ENCODE results near the gene ARRDC3.

The ARRDC3 gene

GRCh38 chr5:91379914-91380490 is 3.1 kb downstream of the ARRDC3 start:
- H3K27me3 Mint-ChIP-seq = no peaks in the 10 kb centered on the region
- H3K4me1 Mint-ChIP-seq = peaks cover 47% of the 10 kb centered on the region

GRCh38 chr5:91379246-91379913 is 3.7 kb downstream of the ARRDC3 start:
- Mint-ChIP-seq H3K36me3 (ENCODE audit: low read depth) (peaks cover 23% of the 10 kb centered on the region), H3K4me1 (peaks cover 46% of the 10 kb centered on the region), H3K27me3 (no peaks in the 10 kb centered on the region), H3K4me3 (peak overlapping the region; percentile 92), H3K27ac (peak overlapping the region; percentile 98), H3K9me3 (no peaks in the 10 kb centered on the region)
- DNase-seq (no peak), ATAC-seq (no peak)

More at GRCh38 chr5:91379914-91380490, 3.1 kb downstream of the ARRDC3 start:
- Mint-ChIP-seq H3K4me3 (peak overlapping the region; percentile 92), H3K27ac (peak overlapping the region; percentile 98), H3K9me3 (no peaks in the 10 kb centered on the region), H3K36me3 (ENCODE audit: low read depth) (peaks cover 17% of the 10 kb centered on the region)
- peak; percentile 96 for DNase-seq
- peak; percentile 81 for ATAC-seq

- ATAC-seq (no peak), DNase-seq (no peak)
- Mint-ChIP-seq H3K9me3 (no peaks in the 10 kb centered on the region), H3K4me1 (peaks cover 41% of the 10 kb centered on the region), H3K27me3 (no peaks in the 10 kb centered on the region), H3K27ac (peak overlapping the region; percentile 98), H3K4me3 (peak overlapping the region; percentile 92), H3K36me3 (ENCODE audit: low read depth) (peaks cover 27% of the 10 kb centered on the region)
These were observed 4.3 kb downstream of the ARRDC3 start for GRCh38 chr5:91378752-91379211.

GRCh38 chr5:91374893-91375520 is 8.1 kb downstream of the ARRDC3 start:
- H3K4me3 Mint-ChIP-seq = no peak overlapping the region
- ATAC-seq = no peak
- no peaks in the 10 kb centered on the region for H3K27me3 Mint-ChIP-seq
- H3K9me3 Mint-ChIP-seq = no peaks in the 10 kb centered on the region
- peak overlapping the region; percentile 36 for H3K27ac Mint-ChIP-seq
- DNase-seq = no peak
- peaks cover 67% of the 10 kb centered on the region for H3K4me1 Mint-ChIP-seq
- H3K36me3 Mint-ChIP-seq (ENCODE audit: low read depth) = peaks cover 55% of the 10 kb centered on the region

GRCh38 chr5:91373600-91373999 is 9.5 kb downstream of the ARRDC3 start:
- DNase-seq (no peak), ATAC-seq (no peak)
- Mint-ChIP-seq H3K36me3 (ENCODE audit: low read depth) (peaks cover 62% of the 10 kb centered on the region), H3K9me3 (no peaks in the 10 kb centered on the region), H3K27ac (no peak overlapping the region), H3K4me1 (peaks cover 66% of the 10 kb centered on the region), H3K4me3 (no peak overlapping the region), H3K27me3 (no peaks in the 10 kb centered on the region)

GRCh38 chr5:91373006-91373405 is 10.1 kb downstream of the ARRDC3 start:
- ATAC-seq = no peak
- no peaks in the 10 kb centered on the region for H3K27me3 Mint-ChIP-seq
- no peak overlapping the region for H3K4me3 Mint-ChIP-seq
- H3K36me3 Mint-ChIP-seq (ENCODE audit: low read depth) = peaks cover 68% of the 10 kb centered on the region
- no peak for DNase-seq
- no peak overlapping the region for H3K27ac Mint-ChIP-seq
- no peaks in the 10 kb centered on the region for H3K9me3 Mint-ChIP-seq
- H3K4me1 Mint-ChIP-seq = peaks cover 62% of the 10 kb centered on the region

- no peak for ATAC-seq
- H3K36me3 Mint-ChIP-seq (ENCODE audit: low read depth) = peaks cover 53% of the 10 kb centered on the region
- DNase-seq = no peak
- peaks cover 35% of the 10 kb centered on the region for H3K4me1 Mint-ChIP-seq
- H3K9me3 Mint-ChIP-seq = no peaks in the 10 kb centered on the region
- H3K27me3 Mint-ChIP-seq = no peaks in the 10 kb centered on the region
- H3K27ac Mint-ChIP-seq = no peak overlapping the region
- no peak overlapping the region for H3K4me3 Mint-ChIP-seq
These were observed 13.6 kb downstream of the ARRDC3 start for GRCh38 chr5:91369480-91369879.

- Mint-ChIP-seq H3K4me3 (no peak overlapping the region), H3K27me3 (no peaks in the 10 kb centered on the region), H3K27ac (no peak overlapping the region), H3K9me3 (no peaks in the 10 kb centered on the region), H3K36me3 (ENCODE audit: low read depth) (peaks cover 43% of the 10 kb centered on the region), H3K4me1 (peaks cover 29% of the 10 kb centered on the region)
- no peak for ATAC-seq
- DNase-seq = no peak
These were observed 15.0 kb downstream of the ARRDC3 start for GRCh38 chr5:91367908-91368648.

GRCh38 chr5:91367344-91367743 is 15.8 kb downstream of the ARRDC3 start:
- Mint-ChIP-seq H3K36me3 (ENCODE audit: low read depth) (peaks cover 39% of the 10 kb centered on the region), H3K9me3 (no peaks in the 10 kb centered on the region), H3K27ac (no peak overlapping the region), H3K4me3 (no peak overlapping the region), H3K4me1 (peaks cover 25% of the 10 kb centered on the region), H3K27me3 (no peaks in the 10 kb centered on the region)
- no peak for ATAC-seq
- no peak for DNase-seq

- no peak overlapping the region for H3K4me3 Mint-ChIP-seq
- H3K9me3 Mint-ChIP-seq = peaks cover 4% of the 10 kb centered on the region
- no peak overlapping the region for H3K27ac Mint-ChIP-seq
- no peak for DNase-seq
- H3K27me3 Mint-ChIP-seq = no peaks in the 10 kb centered on the region
- peaks cover 22% of the 10 kb centered on the region for H3K4me1 Mint-ChIP-seq
- H3K36me3 Mint-ChIP-seq (ENCODE audit: low read depth) = peaks cover 36% of the 10 kb centered on the region
- ATAC-seq = no peak
These were observed 16.6 kb downstream of the ARRDC3 start for GRCh38 chr5:91366551-91366950.

- no peak overlapping the region for H3K4me3 Mint-ChIP-seq
- DNase-seq (no peak), ATAC-seq (no peak)
- H3K36me3 Mint-ChIP-seq (ENCODE audit: low read depth) = peaks cover 33% of the 10 kb centered on the region
- H3K27me3 Mint-ChIP-seq = peaks cover 2% of the 10 kb centered on the region
- peaks cover 25% of the 10 kb centered on the region for H3K4me1 Mint-ChIP-seq
- no peak overlapping the region for H3K27ac Mint-ChIP-seq
- peaks cover 15% of the 10 kb centered on the region for H3K9me3 Mint-ChIP-seq
These were observed 17.6 kb downstream of the ARRDC3 start for GRCh38 chr5:91365498-91365897.

GRCh38 chr5:91362935-91363334 is 20.2 kb downstream of the ARRDC3 start:
- no peak overlapping the region for H3K27ac Mint-ChIP-seq
- no peak overlapping the region for H3K4me3 Mint-ChIP-seq
- peaks cover 16% of the 10 kb centered on the region for H3K9me3 Mint-ChIP-seq
- H3K36me3 Mint-ChIP-seq (ENCODE audit: low read depth) = peaks cover 14% of the 10 kb centered on the region
- DNase-seq = no peak
- H3K27me3 Mint-ChIP-seq = peaks cover 2% of the 10 kb centered on the region
- ATAC-seq = no peak
- peaks cover 17% of the 10 kb centered on the region for H3K4me1 Mint-ChIP-seq

GRCh38 chr5:91361790-91362189 is 21.3 kb downstream of the ARRDC3 start:
- DNase-seq (no peak), ATAC-seq (peak; percentile 37)
- Mint-ChIP-seq H3K4me3 (no peak overlapping the region), H3K9me3 (peaks cover 16% of the 10 kb centered on the region), H3K27ac (peak overlapping the region; percentile 84), H3K4me1 (peaks cover 17% of the 10 kb centered on the region), H3K36me3 (ENCODE audit: low read depth) (peaks cover 9% of the 10 kb centered on the region), H3K27me3 (peaks cover 2% of the 10 kb centered on the region)

GRCh38 chr5:91361055-91361701 is 21.9 kb downstream of the ARRDC3 start:
- H3K27ac Mint-ChIP-seq = peak overlapping the region; percentile 84
- peaks cover 16% of the 10 kb centered on the region for H3K9me3 Mint-ChIP-seq
- DNase-seq (no peak), ATAC-seq (peak; percentile 86)
- peaks cover 2% of the 10 kb centered on the region for H3K27me3 Mint-ChIP-seq
- peaks cover 17% of the 10 kb centered on the region for H3K4me1 Mint-ChIP-seq
- peaks cover 9% of the 10 kb centered on the region for H3K36me3 Mint-ChIP-seq (ENCODE audit: low read depth)
- H3K4me3 Mint-ChIP-seq = peak overlapping the region; percentile 60
